HepG2 (cell line): ENCODE data around the gene MSANTD1. TPM values are rescaled to one million over a fixed set of nuclear protein-coding genes. Genes with fewer than 3 reads are reported as not detected.

ENCODE experiments used
- ARID2 ChIP-seq: sonication (generic); formaldehyde crosslinking; IDR thresholded peaks from 2 replicates; pipeline ENCODE4 v1.8.1; 2022; ENCODE audit warnings: mild to moderate bottlenecking, missing genetic modification reagents, borderline replicate concordance
- CBX1 ChIP-seq: IDR thresholded peaks from one replicate; pipeline ENCODE4 v1.6.1; 2016; ENCODE audit warnings: antibody characterized with exemption, low read depth
- CHD4 ChIP-seq: fragments of 200-600 bp; sonication (generic); IDR thresholded peaks from 2 replicates; pipeline ENCODE4 v1.7.0; 2017; ENCODE audit warnings: mild to moderate bottlenecking, low read length, borderline replicate concordance
- HNRNPK ChIP-seq: fragments of 200-400 bp; formaldehyde crosslinking; IDR thresholded peaks from 2 replicates; pipeline ENCODE4 v1.6.1; 2018; ENCODE audit warnings: low read length, low read depth, moderate library complexity, mild to moderate bottlenecking; ENCODE audit not compliant: poor library complexity, severe bottlenecking
- KDM1A ChIP-seq: IDR thresholded peaks from 2 replicates; pipeline ENCODE4 v1.6.1; 2016; ENCODE audit warnings: missing compliant biosample characterization
- KLF16 ChIP-seq, 2 experiments: sonication (generic) in 1 of 2; formaldehyde crosslinking in 1 of 2; IDR thresholded peaks; 2 replicates each; pipeline versions ENCODE4 v1.6.1 to v1.8.0; 2016 to 2023; ENCODE audit warnings: missing genetic modification reagents in 2 of 2, missing compliant biosample characterization in 1 of 2
- MAFG ChIP-seq: sonication (generic); formaldehyde crosslinking; IDR thresholded peaks from 2 replicates; pipeline ENCODE4 v1.5.1; 2020; ENCODE audit warnings: mild to moderate bottlenecking, missing genetic modification reagents
- MAFK ChIP-seq, 2 experiments: IDR thresholded peaks in 1 of 2; conservative IDR thresholded peaks in 1 of 2; 2 replicates each; pipeline ENCODE4 v1.6.1; 2011; ENCODE audit warnings: improper control_type of control experiment in 2 of 2, low read length in 2 of 2
- NFIC ChIP-seq: IDR thresholded peaks from 2 replicates; pipeline ENCODE4 v1.6.1; 2012; ENCODE audit warnings: mild to moderate bottlenecking, low read length, inconsistent platforms
- RAD21 ChIP-seq: fragments of 450-650 bp; formaldehyde crosslinking; IDR thresholded peaks from 2 replicates; pipeline ENCODE4 v1.5.0; 2020; ENCODE audit warnings: mild to moderate bottlenecking
- RAD51 ChIP-seq: fragments of 450-650 bp; IDR thresholded peaks from 2 replicates; pipeline ENCODE4 v1.6.1; 2016; ENCODE audit warnings: borderline replicate concordance
- SRY ChIP-seq: sonication (generic); formaldehyde crosslinking; IDR thresholded peaks from 2 replicates; pipeline ENCODE4 v1.8.0; 2022; ENCODE audit warnings: mild to moderate bottlenecking, missing genetic modification reagents
- TARDBP ChIP-seq: sonication (generic); formaldehyde crosslinking; IDR thresholded peaks from 2 replicates; pipeline ENCODE4 v1.8.0; 2022; ENCODE audit warnings: mild to moderate bottlenecking, missing genetic modification reagents
- ZFP62 ChIP-seq: sonication (generic); formaldehyde crosslinking; IDR thresholded peaks from 2 replicates; pipeline ENCODE4 v1.4.0; 2020; ENCODE audit warnings: missing genetic modification reagents
- ZNF138 ChIP-seq: sonication (generic); formaldehyde crosslinking; IDR thresholded peaks from 2 replicates; pipeline ENCODE4 v1.5.0; 2020; ENCODE audit warnings: mild to moderate bottlenecking, low read depth, missing genetic modification reagents
- ZNF326 ChIP-seq: sonication (generic); formaldehyde crosslinking; IDR thresholded peaks from 2 replicates; pipeline ENCODE4 v1.4.0; 2020; ENCODE audit warnings: missing genetic modification reagents, borderline replicate concordance
- ZNF367 ChIP-seq: sonication (generic); formaldehyde crosslinking; IDR thresholded peaks from 2 replicates; pipeline ENCODE4 v1.4.0; 2020; ENCODE audit warnings: missing genetic modification reagents, borderline replicate concordance
- ZNF468 ChIP-seq: sonication (generic); formaldehyde crosslinking; IDR thresholded peaks from 2 replicates; pipeline ENCODE4 v1.8.0; 2022; ENCODE audit warnings: mild to moderate bottlenecking, moderate library complexity, missing genetic modification reagents
- ZNF619 ChIP-seq: sonication (generic); formaldehyde crosslinking; IDR thresholded peaks from 2 replicates; pipeline ENCODE4 v1.4.0; 2020; ENCODE audit warnings: mild to moderate bottlenecking, missing genetic modification reagents
- ZNF629 ChIP-seq: sonication (generic); formaldehyde crosslinking; conservative IDR thresholded peaks from 2 replicates; pipeline ENCODE4 v1.5.0; 2020; ENCODE audit warnings: missing genetic modification reagents
- ZNF713 ChIP-seq: sonication (generic); formaldehyde crosslinking; IDR thresholded peaks from 2 replicates; pipeline ENCODE4 v1.4.0; 2020; ENCODE audit warnings: mild to moderate bottlenecking, missing genetic modification reagents
- ZNF878 ChIP-seq: sonication (generic); formaldehyde crosslinking; IDR thresholded peaks from 2 replicates; pipeline ENCODE4 v1.8.1; 2023; ENCODE audit warnings: mild to moderate bottlenecking, missing genetic modification reagents, moderate library complexity
- polyA plus RNA-seq, 8 experiments: library from polyadenylated mRNA; depleted of rRNA in 3 of 8; stranded (reverse) in 7 of 8; unstranded in 1 of 8; fragments of >200 nt; fragmentation: Illumina TruSeq in 4 of 8; extraction: Trizol in 4 of 8; gene quantifications; 2 replicates each; pipeline versions ENCODE4 v1.2.1 to v1.2.3, GENCODE V29; 2011 to 2016; ENCODE audit warnings: low read depth in 4 of 8, missing spikeins in 1 of 8, mixed read lengths in 1 of 8; ENCODE audit not compliant: insufficient read depth in 1 of 8
- total RNA-seq, 5 experiments: library from RNA; depleted of rRNA; stranded (reverse); fragments of >200 nt; fragmentation: Illumina TruSeq; extraction: Trizol; gene quantifications; 2 replicates each; pipeline ENCODE4 v1.2.3, GENCODE V29; 2016; ENCODE audit warnings: low read depth in 1 of 5
- TF ChIP-seq, protein P1 (sequence below): sonication (generic); formaldehyde crosslinking; IDR thresholded peaks from 2 replicates; pipeline ENCODE4 v1.5.1; 2020; ENCODE audit warnings: missing genetic modification reagents, mild to moderate bottlenecking, borderline replicate concordance
- TF ChIP-seq, protein P2 (sequence below): IDR thresholded peaks from 2 replicates; pipeline ENCODE4 v1.6.1; 2012; ENCODE audit warnings: inconsistent platforms
- TF ChIP-seq, protein P3 (sequence below): IDR thresholded peaks from 2 replicates; pipeline ENCODE4 v1.6.1; 2016
- TF ChIP-seq, protein P4 (sequence below): sonication (generic); formaldehyde crosslinking; IDR thresholded peaks from 2 replicates; pipeline ENCODE4 v1.9.0; 2022; ENCODE audit warnings: missing genetic modification reagents, mild to moderate bottlenecking, borderline replicate concordance
- TF ChIP-seq, protein P5 (sequence below): sonication (generic); formaldehyde crosslinking; IDR thresholded peaks from 2 replicates; pipeline ENCODE4 v1.4.0; 2020; ENCODE audit warnings: mild to moderate bottlenecking, missing genetic modification reagents, borderline replicate concordance

The MSANTD1 gene
- total and polyA plus RNA-seq, 2 of the 13 experiments (the other 11 are each of a cell fraction or from before 2014, with no cell fraction given) = 0.22 to 0.40 TPM

DNA sequence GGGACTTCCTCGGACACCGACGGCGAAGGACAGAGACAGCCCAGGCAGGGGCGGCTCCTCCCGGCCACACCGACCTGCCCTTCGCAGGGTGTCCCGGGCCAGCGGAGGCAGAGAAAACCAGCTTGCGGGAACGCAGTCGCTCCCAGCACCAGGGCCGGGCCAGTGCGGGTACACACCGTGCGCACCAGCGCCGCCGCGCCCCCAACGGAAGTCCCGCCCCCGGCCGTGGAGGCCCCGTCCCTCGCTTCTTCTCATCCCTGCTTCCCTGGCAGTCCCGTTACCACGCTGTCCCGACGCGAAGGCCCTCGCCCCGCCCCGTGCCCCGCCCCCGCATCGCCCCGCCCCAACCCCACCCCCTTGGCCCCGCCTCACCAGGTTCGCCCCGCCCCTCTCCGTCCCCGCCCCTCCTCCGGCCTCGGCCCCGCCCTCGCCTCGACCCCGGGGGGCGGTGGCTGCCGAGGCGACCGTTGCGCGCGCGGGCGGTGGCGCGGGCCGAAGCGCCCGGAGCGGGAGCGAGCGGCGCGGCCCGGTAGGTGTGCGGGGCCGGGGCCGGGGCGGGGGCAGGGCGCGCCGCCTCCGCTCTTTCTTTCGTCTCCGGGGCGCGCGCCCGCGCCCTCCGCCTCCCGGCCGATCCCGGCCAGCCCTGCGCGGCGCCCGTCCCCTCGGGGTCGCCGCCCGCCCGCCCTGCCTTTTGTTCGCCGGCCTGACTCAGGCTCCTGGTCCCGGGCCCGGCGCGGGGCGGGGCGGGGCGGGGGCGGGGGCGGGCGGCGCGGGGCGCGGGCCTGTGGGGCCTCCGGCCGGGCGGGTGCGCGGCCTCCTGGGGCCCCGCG lies 43.8 kb downstream of the MSANTD1 start, which contains the start of gene RGS12 (continued):
- TF ChIP-seq KDM1A (CRISPR knock-in tag) (no peak), ZFP62 (no peak), ZNF468 (no peak), ZNF629 (CRISPR knock-in tag) (no peak), CBX1 (no peak), ZNF326 (peak; percentile 93), RAD21 (CRISPR knock-in tag) (0 out of 2 replicates have a peak, but pooled peaks have one; percentile 50), ZNF138 (peak; percentile 84; the same call in 1 of the 2 replicates), ZNF878 (CRISPR knock-in tag) (no peak), NFIC (no peak), RAD51 (no peak), ZNF713 (CRISPR knock-in tag) (no peak), ZNF619 (CRISPR knock-in tag) (0 out of 2 replicates have a peak, but pooled peaks have one; percentile 46), ZNF367 (no peak), ARID2 (no peak), SRY (CRISPR knock-in tag) (no peak), MAFG (no peak), TARDBP (CRISPR knock-in tag) (0 out of 2 replicates have a peak, but pooled peaks have one; percentile 19), KLF16 (CRISPR knock-in tag; IDR thresholded peaks at IDR 0.05) (no peak), MAFK (conservative IDR thresholded peaks at IDR 0.05 in 1 of 2, IDR thresholded peaks at IDR 0.05 in 1 of 2; ENCODE audit: low read length in 2 of 2) (no peak), CHD4 (no peak), HNRNPK (peak; percentile 76)
- TF ChIP-seq, protein P1, sequence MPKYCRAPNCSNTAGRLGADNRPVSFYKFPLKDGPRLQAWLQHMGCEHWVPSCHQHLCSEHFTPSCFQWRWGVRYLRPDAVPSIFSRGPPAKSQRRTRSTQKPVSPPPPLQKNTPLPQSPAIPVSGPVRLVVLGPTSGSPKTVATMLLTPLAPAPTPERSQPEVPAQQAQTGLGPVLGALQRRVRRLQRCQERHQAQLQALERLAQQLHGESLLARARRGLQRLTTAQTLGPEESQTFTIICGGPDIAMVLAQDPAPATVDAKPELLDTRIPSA (CRISPR knock-in tag) = no peak
- TF ChIP-seq, protein P2, sequence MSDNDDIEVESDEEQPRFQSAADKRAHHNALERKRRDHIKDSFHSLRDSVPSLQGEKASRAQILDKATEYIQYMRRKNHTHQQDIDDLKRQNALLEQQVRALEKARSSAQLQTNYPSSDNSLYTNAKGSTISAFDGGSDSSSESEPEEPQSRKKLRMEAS = peak; percentile 70
- TF ChIP-seq, protein P3, sequence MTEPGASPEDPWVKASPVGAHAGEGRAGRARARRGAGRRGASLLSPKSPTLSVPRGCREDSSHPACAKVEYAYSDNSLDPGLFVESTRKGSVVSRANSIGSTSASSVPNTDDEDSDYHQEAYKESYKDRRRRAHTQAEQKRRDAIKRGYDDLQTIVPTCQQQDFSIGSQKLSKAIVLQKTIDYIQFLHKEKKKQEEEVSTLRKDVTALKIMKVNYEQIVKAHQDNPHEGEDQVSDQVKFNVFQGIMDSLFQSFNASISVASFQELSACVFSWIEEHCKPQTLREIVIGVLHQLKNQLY (CRISPR knock-in tag) = no peak
- TF ChIP-seq, protein P4, sequence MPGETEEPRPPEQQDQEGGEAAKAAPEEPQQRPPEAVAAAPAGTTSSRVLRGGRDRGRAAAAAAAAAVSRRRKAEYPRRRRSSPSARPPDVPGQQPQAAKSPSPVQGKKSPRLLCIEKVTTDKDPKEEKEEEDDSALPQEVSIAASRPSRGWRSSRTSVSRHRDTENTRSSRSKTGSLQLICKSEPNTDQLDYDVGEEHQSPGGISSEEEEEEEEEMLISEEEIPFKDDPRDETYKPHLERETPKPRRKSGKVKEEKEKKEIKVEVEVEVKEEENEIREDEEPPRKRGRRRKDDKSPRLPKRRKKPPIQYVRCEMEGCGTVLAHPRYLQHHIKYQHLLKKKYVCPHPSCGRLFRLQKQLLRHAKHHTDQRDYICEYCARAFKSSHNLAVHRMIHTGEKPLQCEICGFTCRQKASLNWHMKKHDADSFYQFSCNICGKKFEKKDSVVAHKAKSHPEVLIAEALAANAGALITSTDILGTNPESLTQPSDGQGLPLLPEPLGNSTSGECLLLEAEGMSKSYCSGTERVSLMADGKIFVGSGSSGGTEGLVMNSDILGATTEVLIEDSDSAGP (CRISPR knock-in tag) = no peak
- TF ChIP-seq, protein P5, sequence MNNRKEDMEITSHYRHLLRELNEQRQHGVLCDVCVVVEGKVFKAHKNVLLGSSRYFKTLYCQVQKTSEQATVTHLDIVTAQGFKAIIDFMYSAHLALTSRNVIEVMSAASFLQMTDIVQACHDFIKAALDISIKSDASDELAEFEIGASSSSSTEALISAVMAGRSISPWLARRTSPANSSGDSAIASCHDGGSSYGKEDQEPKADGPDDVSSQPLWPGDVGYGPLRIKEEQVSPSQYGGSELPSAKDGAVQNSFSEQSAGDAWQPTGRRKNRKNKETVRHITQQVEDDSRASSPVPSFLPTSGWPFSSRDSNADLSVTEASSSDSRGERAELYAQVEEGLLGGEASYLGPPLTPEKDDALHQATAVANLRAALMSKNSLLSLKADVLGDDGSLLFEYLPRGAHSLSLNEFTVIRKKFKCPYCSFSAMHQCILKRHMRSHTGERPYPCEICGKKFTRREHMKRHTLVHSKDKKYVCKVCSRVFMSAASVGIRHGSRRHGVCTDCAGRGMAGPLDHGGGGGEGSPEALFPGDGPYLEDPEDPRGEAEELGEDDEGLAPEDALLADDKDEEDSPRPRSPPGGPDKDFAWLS (CRISPR knock-in tag) = no peak
